ENCODE measurements around the gene MRI1.
"Not testable (repeated sequence)": the region's sequence is repeated elsewhere in the genome, so short reads cannot be mapped to it uniquely, and the experiment has no call there.

The MRI1 gene

GRCh38 chr19:13764101-13764807, at the start of gene MRI1:
Gene MRI1, plus strand, starts transcription at chr19:13764522. Its CDS starts 67 bp downstream, at chr19:13764589.
- FAIRE-seq (peak; percentile 74), DNase-seq (ENCODE audit: insufficient read length, low spot score) (peak; percentile 87)

- FAIRE-seq, result no peak
- no peak for DNase-seq (ENCODE audit: insufficient read length, low spot score)
Measured at GRCh38 chr19:13717194-13717643, 47.1 kb upstream of the MRI1 start.

- FAIRE-seq (no peak), DNase-seq (ENCODE audit: insufficient read length, low spot score) (peak; percentile 45)
Measured at GRCh38 chr19:13718733-13719132, 45.6 kb upstream of the MRI1 start.

- no peak for FAIRE-seq
Measured at GRCh38 chr19:13722146-13722545, 42.2 kb upstream of the MRI1 start.

GRCh38 chr19:13723206-13723605, 41.1 kb upstream of the MRI1 start:
- no peak for DNase-seq (ENCODE audit: insufficient read length, low spot score)
- no peak for FAIRE-seq

More at GRCh38 chr19:13722146-13722545, 42.2 kb upstream of the MRI1 start:
- no peak for DNase-seq (ENCODE audit: insufficient read length, low spot score)

GRCh38 chr19:13726323-13726722, 38.0 kb upstream of the MRI1 start:
- no peak for DNase-seq (ENCODE audit: insufficient read length, low spot score)
- FAIRE-seq, result no peak

GRCh38 chr19:13727798-13728197, 36.5 kb upstream of the MRI1 start:
- DNase-seq (ENCODE audit: insufficient read length, low spot score), result no peak

GRCh38 chr19:13729859-13730258, 34.5 kb upstream of the MRI1 start:
- FAIRE-seq (no peak), DNase-seq (ENCODE audit: insufficient read length, low spot score) (no peak)

More at GRCh38 chr19:13727798-13728197, 36.5 kb upstream of the MRI1 start:
- no peak for FAIRE-seq

GRCh38 chr19:13731147-13731964, 33.0 kb upstream of the MRI1 start:
- FAIRE-seq (peak; percentile 51), DNase-seq (ENCODE audit: insufficient read length, low spot score) (peak; percentile 99)

GRCh38 chr19:13732337-13732736, 32.0 kb upstream of the MRI1 start:
- DNase-seq (ENCODE audit: insufficient read length, low spot score), result no peak
- no peak for FAIRE-seq

GRCh38 chr19:13734751-13735150, 29.6 kb upstream of the MRI1 start:
- FAIRE-seq, result no peak
- no peak for DNase-seq (ENCODE audit: insufficient read length, low spot score)

GRCh38 chr19:13738073-13738472, 26.2 kb upstream of the MRI1 start:
- no peak for FAIRE-seq
- no peak for DNase-seq (ENCODE audit: insufficient read length, low spot score)

GRCh38 chr19:13741893-13742292, 22.4 kb upstream of the MRI1 start:
- no peak for FAIRE-seq

GRCh38 chr19:13742756-13743155, 21.6 kb upstream of the MRI1 start:
- no peak for FAIRE-seq
- DNase-seq (ENCODE audit: insufficient read length, low spot score), result no peak

More at GRCh38 chr19:13741893-13742292, 22.4 kb upstream of the MRI1 start:
- no peak for DNase-seq (ENCODE audit: insufficient read length, low spot score)

GRCh38 chr19:13744174-13744573, 20.1 kb upstream of the MRI1 start:
- no peak for FAIRE-seq
- DNase-seq (ENCODE audit: insufficient read length, low spot score), result no peak

GRCh38 chr19:13747098-13747453, 17.2 kb upstream of the MRI1 start:
- no peak for FAIRE-seq
- no peak for DNase-seq (ENCODE audit: insufficient read length, low spot score)

GRCh38 chr19:13748169-13748828, 16.0 kb upstream of the MRI1 start:
- DNase-seq (ENCODE audit: insufficient read length, low spot score) (no peak), FAIRE-seq (no peak)

- FAIRE-seq (no peak), DNase-seq (ENCODE audit: insufficient read length, low spot score) (no peak)
Measured at GRCh38 chr19:13751436-13751835, 12.9 kb upstream of the MRI1 start.

GRCh38 chr19:13753622-13754021, 10.7 kb upstream of the MRI1 start:
- DNase-seq (ENCODE audit: insufficient read length, low spot score); FAIRE-seq: not testable (repeated sequence)

GRCh38 chr19:13756210-13756609, 8.1 kb upstream of the MRI1 start:
- no peak for FAIRE-seq
- DNase-seq (ENCODE audit: insufficient read length, low spot score), result no peak
